H9 (cell line): ENCODE results near the gene DSG4. TPM values are rescaled to one million over a fixed set of nuclear protein-coding genes. Genes with fewer than 3 reads are reported as not detected.

ENCODE experiments used
- DNase-seq: peaks from one replicate; pipeline ENCODE4 v3.0.0-alpha.2; 2017
- H2AFZ ChIP-seq: one replicate; pipeline ENCODE4 v1.6.1; 2013; ENCODE audit warnings: mild to moderate bottlenecking, low read length, control low read depth, moderate library complexity
- H2AK5ac ChIP-seq: 2 replicates; pipeline ENCODE4 v1.6.1; 2013; ENCODE audit warnings: low read length, control low read depth, mixed read lengths; ENCODE audit not compliant: insufficient read length
- H2BK120ac ChIP-seq: one replicate; pipeline ENCODE4 v1.6.1; 2013; ENCODE audit warnings: low read depth, mild to moderate bottlenecking, low read length, control low read depth, inconsistent platforms; ENCODE audit not compliant: poor library complexity, severe bottlenecking
- H2BK12ac ChIP-seq: 2 replicates; pipeline ENCODE4 v1.6.1; 2013; ENCODE audit warnings: low read length, control low read depth, mixed read lengths, low read depth; ENCODE audit not compliant: insufficient read length
- H2BK15ac ChIP-seq: 2 replicates; pipeline ENCODE4 v1.6.1; 2013; ENCODE audit warnings: low read depth, low read length, control low read depth
- H2BK20ac ChIP-seq: one replicate; pipeline ENCODE4 v1.6.1; 2013; ENCODE audit warnings: low read depth, mild to moderate bottlenecking, low read length, control low read depth, inconsistent platforms; ENCODE audit not compliant: poor library complexity, severe bottlenecking
- H2BK5ac ChIP-seq: 2 replicates; pipeline ENCODE4 v1.6.1; 2013; ENCODE audit warnings: low read length, control low read depth, mixed read lengths; ENCODE audit not compliant: insufficient read length
- H3K14ac ChIP-seq: 2 replicates; pipeline ENCODE4 v1.6.1; 2013; ENCODE audit warnings: low read length, control low read depth; ENCODE audit not compliant: insufficient read depth
- H3K18ac ChIP-seq: 2 replicates; pipeline ENCODE4 v1.6.1; 2013; ENCODE audit warnings: low read depth, mild to moderate bottlenecking, mixed read lengths, low read length, control low read depth; ENCODE audit not compliant: insufficient read length
- H3K23ac ChIP-seq: 2 replicates; pipeline ENCODE4 v1.6.1; 2013; ENCODE audit warnings: low read length, control low read depth, mixed read lengths, low read depth; ENCODE audit not compliant: insufficient read length
- H3K23me2 ChIP-seq: 2 replicates; pipeline ENCODE4 v1.6.1; 2013; ENCODE audit warnings: low read depth, mild to moderate bottlenecking, mixed read lengths, low read length, control low read depth; ENCODE audit not compliant: insufficient read length, poor library complexity, severe bottlenecking
- H3K27ac ChIP-seq: 2 replicates; pipeline ENCODE4 v1.5.1; 2013; ENCODE audit warnings: low read length, control low read depth, mixed read lengths, low read depth; ENCODE audit not compliant: insufficient read length
- H3K27me3 ChIP-seq: 2 replicates; pipeline ENCODE4 v1.6.1; 2013; ENCODE audit warnings: low read length, control low read depth, inconsistent platforms; ENCODE audit not compliant: insufficient read depth
- H3K4ac ChIP-seq: 2 replicates; pipeline ENCODE4 v1.6.1; 2013; ENCODE audit warnings: low read depth, mild to moderate bottlenecking, control low read depth, inconsistent platforms, low read length, moderate library complexity
- H3K4me1 ChIP-seq: 2 replicates; pipeline ENCODE4 v1.6.1; 2013; ENCODE audit warnings: low read length, control low read depth, inconsistent platforms; ENCODE audit not compliant: insufficient read depth
- H3K4me2 ChIP-seq: 2 replicates; pipeline ENCODE4 v1.6.1; 2013; ENCODE audit warnings: low read length, control low read depth, mixed read lengths; ENCODE audit not compliant: insufficient read length, insufficient read depth
- H3K56ac ChIP-seq: 2 replicates; pipeline ENCODE4 v1.6.1; 2013; ENCODE audit warnings: low read depth, mild to moderate bottlenecking, mixed read lengths, low read length, control low read depth; ENCODE audit not compliant: insufficient read length
- H3K79me1 ChIP-seq: 2 replicates; pipeline ENCODE4 v1.6.1; 2013; ENCODE audit warnings: low read depth, mild to moderate bottlenecking, moderate library complexity, low read length, control low read depth, inconsistent platforms; ENCODE audit not compliant: insufficient read depth, poor library complexity, severe bottlenecking
- H3K79me2 ChIP-seq: 2 replicates; pipeline ENCODE4 v1.6.1; 2013; ENCODE audit warnings: low read length, control low read depth, inconsistent platforms; ENCODE audit not compliant: insufficient read depth
- H3K9ac ChIP-seq: 2 replicates; pipeline ENCODE4 v1.6.1; 2013; ENCODE audit warnings: low read length, control low read depth, mixed read lengths; ENCODE audit not compliant: insufficient read length; ENCODE audit errors: extremely low read depth
- H3K9me3 ChIP-seq: one replicate; pipeline ENCODE4 v1.6.1; 2013; ENCODE audit warnings: low read depth, low read length, inconsistent platforms; ENCODE audit not compliant: control insufficient read depth
- H3T11ph ChIP-seq: one replicate; pipeline ENCODE4 v1.6.1; 2013; ENCODE audit warnings: mild to moderate bottlenecking, low read length, control low read depth, inconsistent platforms
- H4K20me1 ChIP-seq: one replicate; pipeline ENCODE4 v1.6.1; 2013; ENCODE audit not compliant: control insufficient read depth, insufficient read length, insufficient read depth
- H4K5ac ChIP-seq: 2 replicates; pipeline ENCODE4 v1.6.1; 2013; ENCODE audit warnings: low read depth, mild to moderate bottlenecking, mixed read lengths, low read length, control low read depth; ENCODE audit not compliant: insufficient read length
- H4K8ac ChIP-seq: replicated peaks from 2 replicates; pipeline ENCODE4 v1.6.1; 2013; ENCODE audit warnings: low read length, control low read depth, mixed read lengths, low read depth; ENCODE audit not compliant: insufficient read length
- H4K91ac ChIP-seq: 2 replicates; pipeline ENCODE4 v1.6.1; 2013; ENCODE audit warnings: low read depth, mild to moderate bottlenecking, moderate library complexity, mixed read lengths, low read length, control low read depth; ENCODE audit not compliant: insufficient read length
- H3K27ac Mint-ChIP-seq, 3 experiments: 2 replicates in 2 of 3; 3 replicates in 1 of 3; pipeline ENCODE4 v1.8.0; 2020 to 2021; ENCODE audit warnings: mixed read lengths in 3 of 3, mild to moderate bottlenecking in 1 of 3, moderate library complexity in 1 of 3
- H3K27me3 Mint-ChIP-seq: 2 replicates; pipeline ENCODE4 v1.8.0; 2021; ENCODE audit warnings: low read depth, mild to moderate bottlenecking, moderate library complexity, mixed read lengths
- H3K36me3 Mint-ChIP-seq, 3 experiments: 2 replicates in 2 of 3; 3 replicates in 1 of 3; pipeline ENCODE4 v1.8.0; 2020 to 2021; ENCODE audit warnings: low read depth in 3 of 3, mixed read lengths in 3 of 3; ENCODE audit not compliant: insufficient read depth in 1 of 3
- H3K4me1 Mint-ChIP-seq, 2 experiments: 2 replicates each; pipeline ENCODE4 v1.8.0; 2020; ENCODE audit warnings: mixed read lengths in 2 of 2
- H3K4me3 Mint-ChIP-seq, 2 experiments: 2 replicates in 1 of 2; 3 replicates in 1 of 2; pipeline ENCODE4 v1.8.0; 2020 to 2021; ENCODE audit warnings: mild to moderate bottlenecking in 2 of 2, mixed read lengths in 2 of 2, moderate library complexity in 1 of 2
- H3K9me3 Mint-ChIP-seq, 2 experiments: 2 replicates in 1 of 2; 3 replicates in 1 of 2; pipeline ENCODE4 v1.8.0; 2020; ENCODE audit warnings: mild to moderate bottlenecking in 2 of 2, mixed read lengths in 2 of 2, moderate library complexity in 1 of 2
- WGBS: extraction: QIAGEN DNeasy Blood & Tissue Kit; methylation state at CpG from one replicate; pipeline ENCODE4 v1.1.7; 2013; ENCODE audit warnings: missing lambda C conversion rate, low lambda C conversion rate, mixed read lengths; ENCODE audit not compliant: insufficient read length; ENCODE audit errors: extremely low coverage; 5-methylcytosine and 5-hydroxymethylcytosine counted together
- total RNA-seq: library from RNA; stranded (reverse); gene quantifications from 2 replicates; pipeline ENCODE4 v1.2.1, GENCODE V29; 2021
- TF ChIP-seq, protein P1 (sequence below): fragments of 200-600 bp; sonication (generic); conservative IDR thresholded peaks from 3 replicates; pipeline ENCODE4 v1.8.0; 2021; ENCODE audit warnings: antibody characterized with exemption, mild to moderate bottlenecking

Gene DSG4
- total RNA-seq, 1 experiment from 2014 or later = not detected

DNA sequence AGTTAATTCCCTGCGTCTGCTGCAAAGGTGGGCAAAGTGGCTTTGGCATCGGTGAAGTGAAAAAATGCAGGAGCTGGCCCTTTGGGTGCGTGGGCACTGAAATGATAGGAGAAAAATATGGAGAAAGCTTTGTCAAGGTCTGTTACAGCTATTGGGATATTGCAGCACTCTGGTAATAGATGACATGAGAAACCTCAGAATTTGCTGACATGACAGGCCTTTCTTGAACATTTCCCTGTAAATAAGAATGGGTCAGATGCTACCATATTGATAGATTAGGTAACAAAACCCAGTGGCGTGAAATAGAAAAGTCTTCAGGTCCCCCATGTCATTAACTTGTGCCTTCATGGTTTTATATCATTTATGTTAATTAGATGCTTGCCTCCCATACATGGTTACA, 12.4 kb upstream of the DSG4 start:
- Histone ChIP-seq H3K9me3 (no peaks in the 10 kb centered on the region), H3K14ac (no peak overlapping the region), H3K23me2 (no peaks in the 10 kb centered on the region), H3K27ac (no peak overlapping the region), H3K23ac (no peak overlapping the region), H2BK5ac (no peak overlapping the region), H4K91ac (no peak overlapping the region), H3K18ac (no peak overlapping the region), H2BK15ac (no peak overlapping the region), H2BK20ac (no peak overlapping the region), H4K5ac (no peak overlapping the region), H3K79me2 (no peaks in the 10 kb centered on the region), H3K4me1 (no peaks in the 10 kb centered on the region), H3K9ac (no peak overlapping the region), H3K27me3 (no peaks in the 10 kb centered on the region), H2AFZ (no peak overlapping the region), H3K56ac (no peak overlapping the region), H2AK5ac (no peak overlapping the region), H2BK120ac (no peak overlapping the region), H3K79me1 (no peaks in the 10 kb centered on the region), H2BK12ac (no peak overlapping the region), H4K8ac (no peak overlapping the region), H4K20me1 (no peaks in the 10 kb centered on the region), H3K4ac (no peak overlapping the region), H3T11ph (no peak overlapping the region), H3K4me2 (no peak overlapping the region)
- no CpG with 5 or more reads among the region's 4 CpGs for WGBS
- no peaks in the 10 kb centered on the region for H3K27me3 Mint-ChIP-seq
- H3K4me1 Mint-ChIP-seq = peaks cover 0 to 3% of the 10 kb centered on the region in 2 experiments; a peak in 2 of 4 replicates
- DNase-seq = no peak
- H3K27ac Mint-ChIP-seq = no peak overlapping the region
- TF ChIP-seq, protein P1, sequence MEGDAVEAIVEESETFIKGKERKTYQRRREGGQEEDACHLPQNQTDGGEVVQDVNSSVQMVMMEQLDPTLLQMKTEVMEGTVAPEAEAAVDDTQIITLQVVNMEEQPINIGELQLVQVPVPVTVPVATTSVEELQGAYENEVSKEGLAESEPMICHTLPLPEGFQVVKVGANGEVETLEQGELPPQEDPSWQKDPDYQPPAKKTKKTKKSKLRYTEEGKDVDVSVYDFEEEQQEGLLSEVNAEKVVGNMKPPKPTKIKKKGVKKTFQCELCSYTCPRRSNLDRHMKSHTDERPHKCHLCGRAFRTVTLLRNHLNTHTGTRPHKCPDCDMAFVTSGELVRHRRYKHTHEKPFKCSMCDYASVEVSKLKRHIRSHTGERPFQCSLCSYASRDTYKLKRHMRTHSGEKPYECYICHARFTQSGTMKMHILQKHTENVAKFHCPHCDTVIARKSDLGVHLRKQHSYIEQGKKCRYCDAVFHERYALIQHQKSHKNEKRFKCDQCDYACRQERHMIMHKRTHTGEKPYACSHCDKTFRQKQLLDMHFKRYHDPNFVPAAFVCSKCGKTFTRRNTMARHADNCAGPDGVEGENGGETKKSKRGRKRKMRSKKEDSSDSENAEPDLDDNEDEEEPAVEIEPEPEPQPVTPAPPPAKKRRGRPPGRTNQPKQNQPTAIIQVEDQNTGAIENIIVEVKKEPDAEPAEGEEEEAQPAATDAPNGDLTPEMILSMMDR = no peak
- H3K9me3 Mint-ChIP-seq = peaks cover 0 to 2% of the 10 kb centered on the region in 2 experiments; a peak in 2 of 5 replicates
- no peak overlapping the region for H3K4me3 Mint-ChIP-seq
- no peaks in the 10 kb centered on the region for H3K36me3 Mint-ChIP-seq
